Endothelial cell (in vitro differentiated cells): ENCODE data around the gene VAMP7. TPM values are rescaled to one million over a fixed set of nuclear protein-coding genes. Genes with fewer than 3 reads are reported as not detected.

Source experiments
- DNase-seq: peaks from one replicate; pipeline ENCODE4 v3.0.0; 2021; ENCODE audit warnings: low spot score
- H3K27ac Mint-ChIP-seq: one replicate; pipeline ENCODE4 v1.8.0; 2021; ENCODE audit warnings: mixed read lengths, inconsistent platforms; ENCODE audit not compliant: unreplicated experiment
- H3K27me3 Mint-ChIP-seq: one replicate; pipeline ENCODE4 v1.8.0; 2021; ENCODE audit warnings: mild to moderate bottlenecking, moderate library complexity, mixed read lengths, inconsistent platforms; ENCODE audit not compliant: unreplicated experiment
- H3K36me3 Mint-ChIP-seq: one replicate; pipeline ENCODE4 v1.8.0; 2021; ENCODE audit warnings: mild to moderate bottlenecking, low read depth, mixed read lengths, inconsistent platforms; ENCODE audit not compliant: unreplicated experiment
- H3K4me1 Mint-ChIP-seq: one replicate; pipeline ENCODE4 v1.8.0; 2021; ENCODE audit warnings: mild to moderate bottlenecking, mixed read lengths, inconsistent platforms; ENCODE audit not compliant: unreplicated experiment
- H3K4me3 Mint-ChIP-seq: one replicate; pipeline ENCODE4 v1.8.0; 2021; ENCODE audit warnings: mild to moderate bottlenecking, mixed read lengths, inconsistent platforms; ENCODE audit not compliant: unreplicated experiment
- H3K9me3 Mint-ChIP-seq: one replicate; pipeline ENCODE4 v1.8.0; 2021; ENCODE audit warnings: mixed read lengths, inconsistent platforms; ENCODE audit not compliant: unreplicated experiment
- total RNA-seq: library from RNA; stranded (reverse); fragmentation: NEBNext Ultra II Directional; extraction: Animal tissue kit (Norgen Biotek cat#: 25700); gene quantifications from one replicate; pipeline ENCODE4 v1.2.1, GENCODE V29; 2021; ENCODE audit not compliant: unreplicated experiment
- TF ChIP-seq, protein P1 (sequence below): fragments of 200-600 bp; sonication (generic); IDR thresholded peaks from one replicate; pipeline ENCODE4 v1.5.0; 2021; ENCODE audit warnings: antibody characterized with exemption; ENCODE audit not compliant: unreplicated experiment

Gene VAMP7
- total RNA-seq, 1 donor from 2014 or later: 29.1 TPM

DNA sequence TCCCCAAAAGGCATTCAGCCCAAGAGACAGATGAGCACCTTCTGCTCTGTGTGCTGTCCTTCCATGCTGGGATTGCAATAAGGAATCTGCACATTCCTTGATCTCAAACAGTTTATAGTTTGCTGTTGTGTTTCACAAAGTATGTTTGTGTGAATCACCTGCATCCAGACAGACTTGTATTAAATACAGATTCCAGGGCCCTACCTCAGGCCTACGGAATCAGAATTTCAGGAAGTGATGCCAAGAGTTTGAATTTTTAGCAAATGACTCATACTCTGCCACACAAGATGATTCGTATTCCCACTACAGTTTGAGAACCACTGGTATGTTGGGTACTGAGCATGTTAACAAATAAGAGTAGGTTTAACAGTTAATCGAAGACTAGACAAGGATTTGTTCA lies 7.0 kb downstream of the VAMP7 start:
- Mint-ChIP-seq H3K4me3 (no peak overlapping the region), H3K27me3 (peaks cover 3% of the 10 kb centered on the region), H3K4me1 (no peaks in the 10 kb centered on the region), H3K27ac (no peak overlapping the region), H3K9me3 (peaks cover 14% of the 10 kb centered on the region), H3K36me3 (peaks cover 11% of the 10 kb centered on the region)
- TF ChIP-seq, protein P1, sequence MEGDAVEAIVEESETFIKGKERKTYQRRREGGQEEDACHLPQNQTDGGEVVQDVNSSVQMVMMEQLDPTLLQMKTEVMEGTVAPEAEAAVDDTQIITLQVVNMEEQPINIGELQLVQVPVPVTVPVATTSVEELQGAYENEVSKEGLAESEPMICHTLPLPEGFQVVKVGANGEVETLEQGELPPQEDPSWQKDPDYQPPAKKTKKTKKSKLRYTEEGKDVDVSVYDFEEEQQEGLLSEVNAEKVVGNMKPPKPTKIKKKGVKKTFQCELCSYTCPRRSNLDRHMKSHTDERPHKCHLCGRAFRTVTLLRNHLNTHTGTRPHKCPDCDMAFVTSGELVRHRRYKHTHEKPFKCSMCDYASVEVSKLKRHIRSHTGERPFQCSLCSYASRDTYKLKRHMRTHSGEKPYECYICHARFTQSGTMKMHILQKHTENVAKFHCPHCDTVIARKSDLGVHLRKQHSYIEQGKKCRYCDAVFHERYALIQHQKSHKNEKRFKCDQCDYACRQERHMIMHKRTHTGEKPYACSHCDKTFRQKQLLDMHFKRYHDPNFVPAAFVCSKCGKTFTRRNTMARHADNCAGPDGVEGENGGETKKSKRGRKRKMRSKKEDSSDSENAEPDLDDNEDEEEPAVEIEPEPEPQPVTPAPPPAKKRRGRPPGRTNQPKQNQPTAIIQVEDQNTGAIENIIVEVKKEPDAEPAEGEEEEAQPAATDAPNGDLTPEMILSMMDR: no peak
- DNase-seq: no peak

DNA sequence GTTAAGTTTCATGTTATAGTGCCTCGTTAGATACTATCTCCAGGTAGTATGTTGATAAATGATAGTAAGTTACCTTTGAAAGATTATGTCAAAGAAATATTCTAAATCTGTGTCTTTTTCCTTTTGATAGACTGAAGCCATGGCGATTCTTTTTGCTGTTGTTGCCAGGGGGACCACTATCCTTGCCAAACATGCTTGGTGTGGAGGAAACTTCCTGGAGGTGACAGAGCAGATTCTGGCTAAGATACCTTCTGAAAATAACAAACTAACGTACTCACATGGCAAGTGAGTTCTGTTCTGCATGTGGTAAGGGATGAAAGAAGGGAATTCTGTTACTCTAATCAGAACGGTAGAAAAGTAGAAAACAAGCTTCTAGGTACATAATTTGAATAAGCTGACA lies 8.2 kb downstream of the VAMP7 start:
- H3K36me3 Mint-ChIP-seq: peaks cover 19% of the 10 kb centered on the region

DNA sequence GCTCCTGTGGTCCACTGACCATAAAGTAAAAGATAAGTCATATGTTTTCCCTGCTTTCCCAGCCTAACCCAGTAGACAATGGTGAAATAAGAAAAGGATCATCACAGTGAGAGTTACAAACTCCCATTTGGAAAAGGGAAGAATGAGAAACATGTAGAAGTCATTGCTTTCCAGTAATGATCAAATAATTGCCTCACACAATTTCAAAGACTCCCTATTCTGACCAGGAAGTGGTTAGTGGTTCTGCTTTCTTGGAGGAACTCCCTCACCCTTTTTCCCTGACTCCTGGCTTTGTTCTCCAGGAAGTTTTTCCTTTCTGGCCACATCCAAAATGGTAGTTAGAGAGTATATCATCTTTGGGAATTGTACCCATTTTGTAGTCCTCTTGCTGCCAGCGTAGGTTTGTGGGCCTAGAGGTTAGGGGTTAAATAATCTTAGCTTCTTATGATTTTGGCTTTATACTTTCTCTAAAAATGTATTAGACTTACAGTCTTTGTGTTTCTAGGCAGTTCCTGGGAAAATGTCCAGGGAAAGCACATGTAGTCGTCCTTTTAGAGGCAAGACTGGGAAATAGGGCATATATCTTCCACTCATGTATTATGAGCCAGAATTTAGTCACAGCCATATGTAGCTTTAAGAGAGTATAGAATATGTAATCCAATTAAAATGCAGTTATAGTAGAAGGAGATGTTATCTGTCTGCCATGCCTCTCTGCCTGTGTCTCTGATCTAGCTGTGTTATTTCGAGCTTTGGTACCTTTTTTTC lies 10.5 kb downstream of the VAMP7 start:
- Mint-ChIP-seq H3K9me3 (peaks cover 22% of the 10 kb centered on the region), H3K4me1 (peaks cover 4% of the 10 kb centered on the region), H3K36me3 (peaks cover 31% of the 10 kb centered on the region), H3K27ac (peak overlapping the region; percentile 44), H3K4me3 (peak overlapping the region; percentile 49), H3K27me3 (peaks cover 5% of the 10 kb centered on the region)
- TF ChIP-seq, protein P1: no peak
- DNase-seq: no peak

More for the DNA sequence above, 8.2 kb downstream of the VAMP7 start:
- H3K4me1 Mint-ChIP-seq: no peaks in the 10 kb centered on the region
- H3K4me3 Mint-ChIP-seq: no peak overlapping the region
- TF ChIP-seq, protein P1: no peak
- no peak for DNase-seq
- peaks cover 3% of the 10 kb centered on the region for H3K27me3 Mint-ChIP-seq
- H3K27ac Mint-ChIP-seq: peak overlapping the region; percentile 27
- H3K9me3 Mint-ChIP-seq: peaks cover 16% of the 10 kb centered on the region

DNA sequence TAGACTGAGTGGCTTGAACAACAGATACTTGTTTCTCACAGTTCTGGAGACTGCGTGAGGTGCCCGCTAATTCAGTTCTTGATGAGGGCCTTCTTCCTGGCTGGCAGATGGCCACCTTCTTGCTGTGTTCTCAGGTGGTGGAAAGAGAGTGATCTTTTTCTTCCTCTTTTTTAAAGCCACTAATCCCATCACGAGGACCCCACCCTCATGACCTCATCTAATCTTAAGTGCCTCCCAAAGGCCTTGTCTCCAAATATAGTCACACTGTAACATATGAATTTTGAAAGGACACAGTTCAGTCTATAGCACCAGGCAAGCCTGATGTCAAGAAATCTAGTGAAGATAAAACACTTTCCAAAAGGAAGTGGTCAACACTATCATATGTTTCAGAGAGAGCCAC lies 12.4 kb downstream of the VAMP7 start:
- H3K9me3 Mint-ChIP-seq: peaks cover 16% of the 10 kb centered on the region
- H3K27me3 Mint-ChIP-seq: peaks cover 5% of the 10 kb centered on the region
- no peak overlapping the region for H3K27ac Mint-ChIP-seq
- H3K36me3 Mint-ChIP-seq: peaks cover 41% of the 10 kb centered on the region
- DNase-seq: no peak
- H3K4me3 Mint-ChIP-seq: no peak overlapping the region
- peaks cover 5% of the 10 kb centered on the region for H3K4me1 Mint-ChIP-seq
- TF ChIP-seq, protein P1: no peak

DNA sequence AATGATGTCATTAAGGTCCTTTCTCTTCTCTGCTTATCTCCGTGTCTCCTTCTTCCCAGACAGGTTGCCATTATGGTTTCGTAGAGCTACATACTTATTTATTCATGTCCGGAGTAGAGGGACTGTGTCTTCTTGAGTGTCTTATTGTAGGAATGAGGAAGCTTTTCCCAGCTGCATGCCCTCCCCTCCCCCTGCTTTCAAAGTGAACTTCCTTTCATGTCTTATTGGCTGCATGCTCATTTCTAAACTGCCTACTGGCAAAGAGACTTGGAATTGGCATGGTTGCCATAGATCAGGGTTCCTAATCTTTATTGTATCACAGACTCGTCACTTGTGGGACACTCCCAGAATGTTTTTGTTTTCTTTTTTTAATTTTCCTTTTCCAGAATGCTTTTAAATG lies 15.4 kb downstream of the VAMP7 start:
- no peak for DNase-seq
- peaks cover 5% of the 10 kb centered on the region for H3K4me1 Mint-ChIP-seq
- TF ChIP-seq, protein P1: no peak
- H3K4me3 Mint-ChIP-seq: no peak overlapping the region
- H3K27me3 Mint-ChIP-seq: peaks cover 2% of the 10 kb centered on the region
- H3K27ac Mint-ChIP-seq: no peak overlapping the region
- peaks cover 16% of the 10 kb centered on the region for H3K9me3 Mint-ChIP-seq
- peaks cover 55% of the 10 kb centered on the region for H3K36me3 Mint-ChIP-seq
